HG03460 (cell line): ENCODE results near the gene MARK4.
"Not testable (repeated sequence)": the region's sequence is repeated elsewhere in the genome, so short reads cannot be mapped to it uniquely, and the experiment has no call there.

ENCODE experiments used
- ATAC-seq: cut with Tn5 transposase; IDR thresholded peaks from one replicate; pipeline ENCODE4 v1.9.1; 2021; ENCODE audit not compliant: unreplicated experiment

The MARK4 gene

GRCh38 chr19:45243144-45243732, 7.8 kb upstream of the MARK4 start:
- ATAC-seq, result no peak

GRCh38 chr19:45244133-45244794, 6.8 kb upstream of the MARK4 start:
- ATAC-seq, result no peak

- ATAC-seq, result no peak
These were observed 5.7 kb upstream of the MARK4 start, which contains the start of gene EXOC3L2 for GRCh38 chr19:45245334-45245787. EXOC3L2 (minus strand) TSS chr19:45245407; CDS start chr19:45239045, 6,362 bp downstream.

- ATAC-seq, result no peak
These were observed 5.2 kb upstream of the MARK4 start for GRCh38 chr19:45245826-45246225.

GRCh38 chr19:45247136-45247535, 3.9 kb upstream of the MARK4 start:
- ATAC-seq, result no peak

GRCh38 chr19:45249261-45250033, 1.6 kb upstream of the MARK4 start:
- no peak for ATAC-seq

GRCh38 chr19:45250216-45250831, 747 bp upstream of the MARK4 start:
- ATAC-seq, result no peak

- ATAC-seq, result no peak
These were observed 632 bp downstream of the MARK4 start for GRCh38 chr19:45251452-45252354.

- no peak for ATAC-seq
These were observed 2.4 kb downstream of the MARK4 start for GRCh38 chr19:45253396-45254027.

GRCh38 chr19:45254044-45254531, 3.0 kb downstream of the MARK4 start:
- no peak for ATAC-seq

- no peak for ATAC-seq
These were observed 4.6 kb downstream of the MARK4 start for GRCh38 chr19:45255611-45256157.

- ATAC-seq, result no peak
These were observed 5.8 kb downstream of the MARK4 start for GRCh38 chr19:45256836-45257235.

- ATAC-seq, result no peak
These were observed 7.8 kb downstream of the MARK4 start for GRCh38 chr19:45258862-45259261.

- ATAC-seq, result no peak
These were observed 11.5 kb downstream of the MARK4 start for GRCh38 chr19:45262570-45262969.

GRCh38 chr19:45263013-45263412, 11.9 kb downstream of the MARK4 start:
- ATAC-seq, result no peak

GRCh38 chr19:45264781-45265317, 13.8 kb downstream of the MARK4 start:
- ATAC-seq, result no peak

GRCh38 chr19:45265375-45265774, 14.3 kb downstream of the MARK4 start:
- ATAC-seq, result no peak

- ATAC-seq, result no peak
These were observed 16.2 kb downstream of the MARK4 start for GRCh38 chr19:45267296-45267695.

- ATAC-seq, result not testable (repeated sequence)
These were observed 18.9 kb downstream of the MARK4 start for GRCh38 chr19:45269939-45270338.
